Muscle of leg (tissue), 11 donors: ENCODE data around the gene ARHGAP6. TPM values are rescaled to one million over a fixed set of nuclear protein-coding genes. Genes with fewer than 3 reads are reported as not detected.
"Not testable (repeated sequence)": the region's sequence is repeated elsewhere in the genome, so short reads cannot be mapped to it uniquely, and the experiment has no call there.

Experiments
- DNase-seq: peaks from one replicate; pipeline ENCODE4 v3.0.0; 2013
- H3K27ac ChIP-seq: one replicate; pipeline ENCODE4 v1.5.1; 2013; ENCODE audit warnings: mild to moderate bottlenecking, low read length, control low read depth
- H3K27me3 ChIP-seq: one replicate; pipeline ENCODE4 v1.6.1; 2013; ENCODE audit warnings: low read length; ENCODE audit not compliant: control insufficient read depth, insufficient read depth
- H3K36me3 ChIP-seq: one replicate; pipeline ENCODE4 v1.6.1; 2013; ENCODE audit warnings: low read length; ENCODE audit not compliant: control insufficient read depth, insufficient read depth
- H3K4me1 ChIP-seq: one replicate; pipeline ENCODE4 v1.6.1; 2013; ENCODE audit warnings: low read length; ENCODE audit not compliant: control insufficient read depth, insufficient read depth
- H3K4me3 ChIP-seq: one replicate; pipeline ENCODE4 v1.5.1; 2013; ENCODE audit warnings: low read length, control low read depth
- H3K9me3 ChIP-seq: replicated peaks from 2 replicates; pipeline ENCODE4 v1.6.1; 2013; ENCODE audit warnings: low read depth, low read length; ENCODE audit not compliant: control insufficient read depth
- WGBS: methylation state at CpG from one replicate; pipeline ENCODE4 v1.1.5; 2013; ENCODE audit warnings: missing lambda C conversion rate; ENCODE audit not compliant: insufficient coverage; 5-methylcytosine and 5-hydroxymethylcytosine counted together
- polyA plus RNA-seq, 8 donors: library from polyadenylated mRNA; unstranded; fragments of 120-200 nt; gene quantifications; one replicate each; pipeline versions ENCODE4 v1.2.1 to v1.2.3, GENCODE V29; 2013; ENCODE audit warnings: inconsistent platforms in 1 of 8, low replicate concordance in 1 of 8; ENCODE audit not compliant: insufficient read length in 8 of 8, insufficient read depth in 1 of 8
- total RNA-seq: library from RNA; stranded (reverse); fragments of 120-200 nt; gene quantifications from one replicate; pipeline ENCODE4 v1.2.4, GENCODE V29; 2013

The ARHGAP6 gene
- total and polyA plus RNA-seq, 9 donors, result 7.4 to 10.9 (median 9.3) TPM

GRCh38 chrX:11365426-11365825 is 300.3 kb downstream of the ARHGAP6 start:
- H3K27ac ChIP-seq, result no peak overlapping the region
- peaks cover 4% of the 10 kb centered on the region for H3K9me3 ChIP-seq
- H3K36me3 ChIP-seq, result no peaks in the 10 kb centered on the region
- no CpG with 5 or more reads among the region's 3 CpGs for WGBS
- no peak for DNase-seq
- H3K27me3 ChIP-seq, result peaks cover 3% of the 10 kb centered on the region
- no peak overlapping the region for H3K4me3 ChIP-seq
- no peaks in the 10 kb centered on the region for H3K4me1 ChIP-seq

DNA sequence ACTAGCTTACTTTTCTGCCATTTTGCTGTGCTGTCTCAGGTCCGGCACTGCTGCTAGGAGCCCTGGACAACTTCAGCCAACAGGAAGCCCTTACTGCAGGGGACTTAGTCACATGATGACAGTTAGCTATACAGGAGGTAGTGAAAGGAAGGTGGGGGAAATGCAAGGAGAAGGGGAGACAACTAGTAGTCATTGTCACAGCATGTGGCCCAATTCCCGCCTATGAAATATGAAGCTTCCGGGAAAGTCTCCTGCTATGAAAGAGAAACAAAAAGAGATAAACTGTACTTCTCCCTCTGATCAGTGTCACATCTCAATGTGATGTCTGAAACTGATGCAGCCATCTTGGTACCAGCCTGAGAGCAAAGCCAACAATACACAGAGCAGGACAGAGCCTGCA is 300.9 kb downstream of the ARHGAP6 start:
- H3K36me3 ChIP-seq, result no peaks in the 10 kb centered on the region
- H3K4me1 ChIP-seq, result no peaks in the 10 kb centered on the region
- WGBS, result 100% methylated on average over 1 of the region's 3 CpGs
- peaks cover 4% of the 10 kb centered on the region for H3K9me3 ChIP-seq
- DNase-seq, result no peak
- H3K27ac ChIP-seq, result no peak overlapping the region
- H3K4me3 ChIP-seq, result no peak overlapping the region
- H3K27me3 ChIP-seq, result peaks cover 3% of the 10 kb centered on the region

DNA sequence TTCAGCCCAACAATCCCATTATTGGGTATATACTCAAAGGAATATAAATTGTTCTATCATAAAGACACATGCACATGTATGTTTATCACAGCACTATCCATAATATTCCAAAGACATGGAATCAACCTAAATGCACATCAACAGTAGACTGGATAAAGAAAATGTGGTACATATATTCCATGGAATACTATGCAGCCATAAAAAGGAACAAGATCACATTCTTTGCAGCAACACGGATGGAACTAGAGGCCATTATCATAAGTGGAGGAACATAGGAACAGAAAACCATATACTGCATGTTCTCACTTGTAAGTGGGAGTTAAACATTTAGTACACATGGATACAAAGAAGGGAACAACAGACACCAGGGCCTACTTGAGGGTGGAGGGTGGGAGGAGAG is 301.9 kb downstream of the ARHGAP6 start:
- not testable (repeated sequence) for DNase-seq, H3K27me3 ChIP-seq, H3K4me1 ChIP-seq, H3K4me3 ChIP-seq, H3K27ac ChIP-seq, H3K9me3 ChIP-seq, H3K36me3 ChIP-seq
- no CpG with 5 or more reads among the region's 1 CpG for WGBS

DNA sequence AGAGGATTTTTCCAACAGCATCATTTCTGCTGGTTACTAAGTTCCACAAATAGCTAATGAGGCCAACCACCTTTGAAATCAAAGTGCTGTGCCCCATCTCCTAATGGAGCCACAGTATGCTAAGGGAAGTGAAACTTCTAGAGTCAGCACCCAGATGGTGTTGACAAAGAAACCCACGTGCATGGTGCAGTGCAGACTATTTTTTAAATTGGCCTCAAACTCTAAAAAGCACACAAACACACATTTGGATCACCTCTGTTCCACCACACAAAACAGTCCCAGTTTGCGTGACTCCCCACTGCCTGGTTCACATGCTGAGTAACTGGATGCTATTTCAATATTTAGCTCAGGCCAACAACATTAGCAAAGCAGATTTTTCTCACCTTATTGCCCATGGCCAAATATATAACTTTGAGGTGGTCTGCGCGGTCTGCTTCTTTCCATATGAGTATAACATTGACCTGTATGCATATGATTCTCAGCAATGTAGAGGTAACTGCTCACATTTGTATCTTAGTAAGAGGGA is 302.6 kb downstream of the ARHGAP6 start:
- peaks cover 4% of the 10 kb centered on the region for H3K9me3 ChIP-seq
- WGBS, result 65% methylated on average over 2 of the region's 4 CpGs
- H3K27ac ChIP-seq, result no peak overlapping the region
- no peaks in the 10 kb centered on the region for H3K4me1 ChIP-seq
- no peak overlapping the region for H3K4me3 ChIP-seq
- no peaks in the 10 kb centered on the region for H3K36me3 ChIP-seq
- peak; percentile 58 for DNase-seq
- peaks cover 3% of the 10 kb centered on the region for H3K27me3 ChIP-seq

DNA sequence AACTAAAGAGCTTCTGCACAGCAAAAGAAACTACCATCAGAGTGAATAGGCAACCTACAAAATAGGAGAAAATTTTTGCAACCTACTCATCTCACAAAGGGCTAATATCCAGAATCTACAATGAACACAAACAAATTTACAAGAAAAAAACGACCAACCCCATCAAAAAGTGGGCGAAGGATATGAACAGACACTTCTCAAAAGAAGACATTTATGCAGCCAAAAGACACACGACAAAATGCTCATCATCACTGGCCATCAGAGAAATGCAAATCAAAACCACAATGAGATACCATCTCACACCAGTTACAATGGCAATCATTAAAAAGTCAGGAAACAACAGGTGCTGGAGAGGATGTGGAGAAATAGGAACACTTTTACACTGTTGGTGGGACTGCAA is 304.1 kb downstream of the ARHGAP6 start:
- not testable (repeated sequence) for H3K4me1 ChIP-seq, DNase-seq, H3K27ac ChIP-seq, H3K36me3 ChIP-seq, H3K27me3 ChIP-seq, H3K9me3 ChIP-seq, H3K4me3 ChIP-seq
- WGBS, result no CpG with 5 or more reads among the region's 3 CpGs

GRCh38 chrX:11355944-11356343 is 309.8 kb downstream of the ARHGAP6 start:
- WGBS, result no CpG with 5 or more reads among the region's 2 CpGs
- not testable (repeated sequence) for H3K4me3 ChIP-seq, H3K27me3 ChIP-seq, DNase-seq, H3K36me3 ChIP-seq, H3K9me3 ChIP-seq, H3K4me1 ChIP-seq, H3K27ac ChIP-seq

GRCh38 chrX:11355259-11355909 is 310.3 kb downstream of the ARHGAP6 start:
- Histone ChIP-seq H3K27ac (no peak overlapping the region), H3K36me3 (no peaks in the 10 kb centered on the region), H3K4me3 (no peak overlapping the region), H3K9me3 (no peaks in the 10 kb centered on the region), H3K27me3 (peaks cover 6% of the 10 kb centered on the region), H3K4me1 (peaks cover 4% of the 10 kb centered on the region)
- no peak for DNase-seq
- WGBS, result 81% methylated on average over 2 of the region's 4 CpGs

DNA sequence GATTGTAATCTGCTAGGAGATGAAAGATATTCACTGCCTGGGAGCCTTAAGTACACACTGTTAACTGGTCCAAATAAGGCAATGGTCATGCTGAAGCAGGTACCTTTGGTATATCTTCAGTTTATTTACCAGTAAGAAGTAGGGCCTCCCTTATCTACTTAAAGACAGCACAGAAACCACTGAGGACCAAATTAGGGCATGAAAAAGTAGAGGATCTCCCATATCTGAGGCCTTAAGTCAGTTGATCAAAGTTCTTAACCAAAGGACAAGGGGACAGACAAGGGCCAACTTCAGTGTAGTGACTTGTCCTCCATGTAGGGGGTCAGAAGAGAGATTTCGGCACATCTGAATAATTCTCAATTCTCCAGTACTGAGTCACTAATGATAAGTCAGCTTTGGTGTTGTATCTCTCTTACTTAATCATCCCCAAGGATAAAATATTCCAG is 313.4 kb downstream of the ARHGAP6 start:
- WGBS, result no CpG with 5 or more reads among the region's 1 CpG
- Histone ChIP-seq H3K4me3 (no peak overlapping the region), H3K36me3 (no peaks in the 10 kb centered on the region), H3K27ac (no peak overlapping the region), H3K4me1 (peaks cover 4% of the 10 kb centered on the region), H3K9me3 (no peaks in the 10 kb centered on the region), H3K27me3 (peaks cover 12% of the 10 kb centered on the region)
- DNase-seq, result no peak

DNA sequence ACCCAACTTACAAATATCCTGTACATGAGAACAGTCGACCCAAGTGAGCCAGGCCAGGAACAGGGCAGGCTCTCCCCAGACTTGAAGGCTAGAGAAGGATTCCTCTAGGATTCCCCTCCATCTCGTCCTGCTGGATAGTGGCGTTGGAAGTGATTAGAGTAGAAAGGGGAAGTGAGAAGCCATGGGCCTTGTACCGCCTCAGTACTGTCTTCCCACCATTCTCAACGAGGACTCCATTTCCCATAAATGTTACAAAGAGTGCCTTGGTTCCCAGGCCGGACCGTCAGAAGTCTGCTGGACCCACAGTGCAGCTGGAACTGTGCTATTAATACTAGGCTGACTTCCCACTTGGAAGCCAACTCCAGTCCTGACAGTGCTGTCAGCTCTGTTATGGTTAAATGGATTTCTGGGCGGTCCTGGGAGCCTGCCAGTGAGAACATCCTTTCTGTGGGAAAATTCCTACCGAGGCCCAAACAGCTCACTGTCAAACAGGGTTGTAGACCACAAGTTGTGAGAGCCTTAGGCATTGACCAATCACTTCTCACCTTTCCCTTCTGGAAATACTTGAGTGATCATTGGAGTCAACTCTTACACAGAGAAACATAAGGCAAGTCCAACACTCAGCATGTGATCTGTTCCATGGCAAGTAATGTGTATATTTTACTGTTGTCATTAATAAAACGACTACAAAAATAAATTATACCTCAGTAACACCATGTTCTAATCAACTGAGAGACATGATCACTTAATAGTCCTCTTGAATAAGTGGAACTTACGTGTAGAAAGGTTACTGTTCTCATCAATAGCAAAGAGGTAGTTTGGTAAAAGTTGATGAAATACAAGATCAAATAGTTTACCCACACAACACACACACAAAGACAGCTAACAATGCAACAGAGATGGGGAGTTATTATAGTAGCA is 314.1 kb downstream of the ARHGAP6 start:
- DNase-seq, result peak; percentile 78
- H3K4me3 ChIP-seq, result no peak overlapping the region
- 67% methylated on average over 3 of the region's 11 CpGs for WGBS
- H3K9me3 ChIP-seq, result no peaks in the 10 kb centered on the region
- peaks cover 4% of the 10 kb centered on the region for H3K4me1 ChIP-seq
- H3K36me3 ChIP-seq, result no peaks in the 10 kb centered on the region
- H3K27me3 ChIP-seq, result peaks cover 12% of the 10 kb centered on the region
- peak overlapping the region; percentile 71 for H3K27ac ChIP-seq

GRCh38 chrX:11349661-11350337 is 315.9 kb downstream of the ARHGAP6 start:
- no peak for DNase-seq
- no peak overlapping the region for H3K4me3 ChIP-seq
- peaks cover 4% of the 10 kb centered on the region for H3K4me1 ChIP-seq
- H3K36me3 ChIP-seq, result no peaks in the 10 kb centered on the region
- peaks cover 12% of the 10 kb centered on the region for H3K27me3 ChIP-seq
- WGBS, result no CpG with 5 or more reads among the region's 2 CpGs
- no peak overlapping the region for H3K27ac ChIP-seq
- H3K9me3 ChIP-seq, result no peaks in the 10 kb centered on the region
